ENCODE data around the gene YPEL3.
"Not testable (repeated sequence)": the region's sequence is repeated elsewhere in the genome, so short reads cannot be mapped to it uniquely, and the experiment has no call there.

The YPEL3 gene

DNA sequence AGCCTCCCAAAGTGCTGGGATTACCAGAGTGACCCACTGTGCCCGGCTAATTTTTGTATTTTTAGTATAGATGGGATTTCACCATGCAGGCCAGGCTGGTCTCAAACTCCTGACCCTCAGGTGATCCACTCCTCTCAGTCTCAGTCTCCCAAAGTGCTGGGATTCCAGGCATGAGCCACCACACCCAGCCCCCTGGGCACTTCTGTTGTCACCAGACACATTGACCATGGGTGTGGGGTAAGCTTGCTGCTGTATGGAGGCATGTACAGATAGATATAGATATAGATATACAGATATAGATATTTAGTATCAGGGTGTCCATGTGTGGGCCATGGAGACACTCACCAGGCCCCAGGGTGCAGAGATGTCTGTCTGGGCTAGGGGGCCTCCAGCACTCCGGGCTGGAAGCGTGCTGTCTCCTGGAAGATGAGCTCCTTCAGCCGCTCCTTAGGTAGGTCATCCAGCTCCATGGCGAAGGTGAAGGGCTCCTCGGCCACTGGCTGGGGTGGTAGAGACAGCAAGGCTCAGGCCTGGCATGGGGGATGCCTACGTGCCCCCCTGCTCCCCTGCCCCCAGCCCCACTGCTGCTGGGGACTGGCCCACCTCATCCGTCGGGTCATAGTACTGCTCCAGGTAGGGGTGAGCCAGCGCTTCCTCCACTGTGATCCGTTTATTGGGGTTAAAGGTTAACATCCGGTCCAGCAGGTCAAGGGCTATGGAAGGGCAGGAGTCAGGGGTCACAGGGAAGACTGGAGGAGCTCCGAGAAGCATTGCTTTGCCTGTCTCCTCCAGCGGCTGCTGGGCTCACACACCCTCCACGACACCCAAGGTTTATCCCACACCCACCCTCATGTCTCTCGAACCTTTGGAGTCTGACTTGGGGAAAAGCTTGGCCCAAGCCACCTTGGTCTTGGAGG, 20.5 kb upstream of the YPEL3 start:
- peaks cover 61% of the 10 kb centered on the region for H3K36me3 ChIP-seq (ENCODE audit: control insufficient read depth, insufficient read depth, low read length)
- H3K27ac ChIP-seq (ENCODE audit: low read depth, low read length, severe bottlenecking) = no peak overlapping the region
- no peak overlapping the region for H3K4me3 ChIP-seq (ENCODE audit: extremely low read depth, insufficient read depth, low read length, poor library complexity, severe bottlenecking)
- H3K9me3 ChIP-seq (ENCODE audit: control insufficient read depth, low read length) = no peaks in the 10 kb centered on the region
- 97% methylated on average over 13 of the region's 16 CpGs for WGBS, 2 experiments (ENCODE audit: insufficient coverage in 2 of 2)
- H3K4me1 ChIP-seq (ENCODE audit: control insufficient read depth, insufficient read depth, low read length, poor library complexity, severe bottlenecking) = no peaks in the 10 kb centered on the region

DNA sequence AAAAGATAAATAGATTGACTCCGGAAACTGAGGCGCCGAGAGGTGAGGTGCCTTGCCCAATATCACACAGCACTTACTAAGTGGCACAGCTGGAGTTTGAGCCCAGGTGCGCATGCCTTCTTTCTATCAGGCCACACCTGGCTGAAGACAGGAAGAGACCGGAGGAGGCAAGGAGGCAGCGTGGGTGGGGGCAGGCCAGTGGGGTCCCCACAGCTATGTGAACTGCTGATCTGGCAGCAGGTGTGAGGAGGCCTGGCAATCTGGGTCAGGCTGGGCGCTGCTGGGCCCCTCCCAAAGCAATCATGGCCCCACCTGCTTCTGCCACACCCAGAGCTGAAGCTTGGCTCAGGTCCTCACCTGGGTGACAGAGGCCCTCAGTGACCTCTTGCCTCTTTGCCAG, 19.2 kb upstream of the YPEL3 start:
- Histone ChIP-seq H3K27ac (ENCODE audit: low read depth, low read length, severe bottlenecking) (no peak overlapping the region), H3K4me3 (ENCODE audit: extremely low read depth, insufficient read depth, low read length, poor library complexity, severe bottlenecking) (no peak overlapping the region), H3K4me1 (ENCODE audit: control insufficient read depth, insufficient read depth, low read length, poor library complexity, severe bottlenecking) (peaks cover 8% of the 10 kb centered on the region), H3K9me3 (ENCODE audit: control insufficient read depth, low read length) (no peaks in the 10 kb centered on the region), H3K36me3 (ENCODE audit: control insufficient read depth, insufficient read depth, low read length) (peaks cover 61% of the 10 kb centered on the region)
- WGBS, 2 experiments (ENCODE audit: insufficient coverage in 2 of 2) = 93 to 98% methylated on average over 6 of the region's 7 CpGs

DNA sequence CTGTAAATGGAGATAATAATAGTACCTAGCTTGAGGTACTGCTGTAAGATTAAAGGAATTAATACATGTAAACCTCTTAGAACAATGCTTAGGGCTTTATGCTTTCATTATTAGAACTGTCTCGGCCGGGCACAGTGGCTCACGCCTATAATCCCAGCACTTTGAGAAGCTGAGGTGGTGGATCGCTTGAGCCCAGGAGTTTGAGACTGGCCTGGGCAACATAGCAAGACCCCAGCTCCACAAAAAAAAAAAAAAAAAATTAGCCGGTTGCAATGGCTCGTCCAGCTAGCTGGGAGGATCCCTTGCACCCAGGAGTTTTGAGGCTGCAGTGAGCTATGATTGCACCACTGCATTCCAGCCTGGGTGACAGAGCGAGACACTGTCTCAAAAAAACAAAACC, 18.8 kb upstream of the YPEL3 start:
- H3K36me3 ChIP-seq (ENCODE audit: control insufficient read depth, insufficient read depth, low read length) = peaks cover 61% of the 10 kb centered on the region
- H3K27ac ChIP-seq (ENCODE audit: low read depth, low read length, severe bottlenecking); H3K4me1 ChIP-seq (ENCODE audit: control insufficient read depth, insufficient read depth, low read length, poor library complexity, severe bottlenecking); H3K9me3 ChIP-seq (ENCODE audit: control insufficient read depth, low read length); H3K4me3 ChIP-seq (ENCODE audit: extremely low read depth, insufficient read depth, low read length, poor library complexity, severe bottlenecking): not testable (repeated sequence)
- WGBS, 2 experiments (ENCODE audit: insufficient coverage in 2 of 2) = 89 to 94% methylated on average over 3 to 5 of the region's 7 CpGs

DNA sequence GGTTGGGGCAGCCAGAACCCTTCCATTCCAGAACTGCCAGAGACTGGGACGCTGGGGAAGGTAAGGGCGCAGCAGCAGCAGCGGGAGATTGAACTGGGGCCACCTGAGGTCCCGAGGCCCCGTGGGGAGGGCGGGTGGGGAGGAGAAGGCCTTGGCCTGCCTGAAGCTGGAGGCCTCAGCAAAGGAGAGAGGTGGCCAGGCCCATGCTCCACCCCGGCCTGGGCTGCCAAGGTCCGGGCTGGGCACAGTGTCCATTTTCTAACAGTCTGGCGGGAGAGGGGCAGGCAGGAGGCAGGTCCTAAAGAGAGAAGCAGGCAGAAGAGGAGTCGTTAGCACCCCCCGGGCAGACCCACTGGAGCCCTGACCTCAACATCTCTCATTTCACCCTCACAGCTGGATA, 18.4 kb upstream of the YPEL3 start:
- peaks cover 8% of the 10 kb centered on the region for H3K4me1 ChIP-seq (ENCODE audit: control insufficient read depth, insufficient read depth, low read length, poor library complexity, severe bottlenecking)
- no peaks in the 10 kb centered on the region for H3K9me3 ChIP-seq (ENCODE audit: control insufficient read depth, low read length)
- no peak overlapping the region for H3K27ac ChIP-seq (ENCODE audit: low read depth, low read length, severe bottlenecking)
- WGBS, 2 experiments (ENCODE audit: insufficient coverage in 2 of 2) = 88 to 94% methylated on average over 6 to 7 of the region's 11 CpGs
- peaks cover 59% of the 10 kb centered on the region for H3K36me3 ChIP-seq (ENCODE audit: control insufficient read depth, insufficient read depth, low read length)
- H3K4me3 ChIP-seq (ENCODE audit: extremely low read depth, insufficient read depth, low read length, poor library complexity, severe bottlenecking) = no peak overlapping the region

DNA sequence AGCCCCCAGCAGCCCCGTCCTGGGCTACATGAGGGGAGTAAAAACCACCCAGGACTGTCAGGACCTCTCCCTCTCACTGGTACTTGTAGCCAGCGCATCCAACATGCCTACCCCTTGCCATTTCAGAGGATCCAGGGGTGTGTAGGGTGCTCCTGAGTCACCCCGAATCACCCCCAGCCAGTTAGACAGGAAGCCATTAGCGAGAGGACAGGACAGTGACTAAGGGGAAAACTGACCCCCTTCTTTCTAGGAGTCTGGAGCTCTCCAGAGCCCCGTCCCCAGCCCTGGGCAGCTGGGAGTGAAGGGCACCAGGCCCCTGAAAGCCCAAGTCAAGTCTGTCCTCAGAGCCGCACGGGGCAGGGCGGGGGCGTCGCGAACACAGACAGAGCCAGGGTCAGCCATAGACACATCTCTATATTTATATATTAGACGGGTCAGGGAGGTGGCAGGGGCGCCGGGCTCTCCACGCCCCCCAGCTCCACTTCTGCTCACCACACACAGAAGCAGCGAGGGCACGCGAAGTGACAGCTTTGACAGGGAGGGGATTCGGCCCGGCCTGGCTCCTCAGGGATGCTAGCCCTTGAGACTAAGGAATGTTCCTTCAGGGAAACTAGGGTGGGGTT, 17.8 kb upstream of the YPEL3 start:
- Histone ChIP-seq H3K27ac (ENCODE audit: low read depth, low read length, severe bottlenecking) (no peak overlapping the region), H3K36me3 (ENCODE audit: control insufficient read depth, insufficient read depth, low read length) (peaks cover 53% of the 10 kb centered on the region), H3K4me3 (ENCODE audit: extremely low read depth, insufficient read depth, low read length, poor library complexity, severe bottlenecking) (no peak overlapping the region), H3K9me3 (ENCODE audit: control insufficient read depth, low read length) (no peaks in the 10 kb centered on the region), H3K4me1 (ENCODE audit: control insufficient read depth, insufficient read depth, low read length, poor library complexity, severe bottlenecking) (peaks cover 8% of the 10 kb centered on the region)
- WGBS, 2 experiments (ENCODE audit: insufficient coverage in 2 of 2) = 92 to 97% methylated on average over 4 to 7 of the region's 20 CpGs

DNA sequence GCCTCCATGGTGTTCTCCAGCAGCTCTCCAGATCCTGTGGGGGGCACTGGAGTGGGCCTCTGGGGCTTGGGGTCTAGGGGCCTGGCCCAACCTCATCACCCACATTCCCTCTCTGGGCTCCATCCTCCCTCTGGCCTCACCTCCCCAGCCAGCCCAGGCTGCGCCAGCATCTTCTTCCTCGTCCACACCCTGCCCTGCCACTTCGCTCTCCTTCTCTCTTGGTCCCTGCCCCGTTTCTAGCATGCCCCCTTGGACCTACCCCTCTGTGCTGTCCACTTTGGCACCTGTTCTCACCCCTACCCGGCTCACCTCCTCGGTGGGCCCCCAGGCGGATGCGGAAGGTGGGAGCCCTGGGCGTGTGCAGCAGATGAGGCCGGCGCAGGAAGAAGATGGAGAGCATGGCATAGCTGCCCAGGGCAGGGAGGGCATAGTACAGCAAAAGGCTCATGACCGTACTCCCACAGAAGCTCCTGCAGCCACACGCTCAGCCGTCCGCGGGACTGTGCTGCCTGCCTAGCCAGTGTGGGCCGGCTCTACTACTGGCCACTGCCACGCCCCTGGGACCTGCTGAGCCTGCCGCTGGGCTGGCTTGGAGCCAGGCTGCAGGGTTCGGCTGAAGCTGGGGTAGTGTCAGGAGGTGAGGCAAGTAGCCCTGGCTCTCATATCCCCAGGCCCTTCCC, 17.2 kb upstream of the YPEL3 start, which contains the start of gene GDPD3:
Gene GDPD3 (minus strand): TSS at position 507 of the 680 bp plus-strand sequence. CDS start 59 bp downstream, at position 448.
- Histone ChIP-seq H3K9me3 (ENCODE audit: control insufficient read depth, low read length) (no peaks in the 10 kb centered on the region), H3K27ac (ENCODE audit: low read depth, low read length, severe bottlenecking) (no peak within 1 kb of the TSS), H3K36me3 (ENCODE audit: control insufficient read depth, insufficient read depth, low read length) (peaks cover 50% of the 10 kb centered on the region), H3K4me3 (ENCODE audit: extremely low read depth, insufficient read depth, low read length, poor library complexity, severe bottlenecking) (no peak within 1 kb of the TSS), H3K4me1 (ENCODE audit: control insufficient read depth, insufficient read depth, low read length, poor library complexity, severe bottlenecking) (peaks cover 14% of the 10 kb centered on the region)
- WGBS, 2 experiments (ENCODE audit: insufficient coverage in 2 of 2) = 91 to 93% methylated on average over 17 of the region's 20 CpGs

DNA sequence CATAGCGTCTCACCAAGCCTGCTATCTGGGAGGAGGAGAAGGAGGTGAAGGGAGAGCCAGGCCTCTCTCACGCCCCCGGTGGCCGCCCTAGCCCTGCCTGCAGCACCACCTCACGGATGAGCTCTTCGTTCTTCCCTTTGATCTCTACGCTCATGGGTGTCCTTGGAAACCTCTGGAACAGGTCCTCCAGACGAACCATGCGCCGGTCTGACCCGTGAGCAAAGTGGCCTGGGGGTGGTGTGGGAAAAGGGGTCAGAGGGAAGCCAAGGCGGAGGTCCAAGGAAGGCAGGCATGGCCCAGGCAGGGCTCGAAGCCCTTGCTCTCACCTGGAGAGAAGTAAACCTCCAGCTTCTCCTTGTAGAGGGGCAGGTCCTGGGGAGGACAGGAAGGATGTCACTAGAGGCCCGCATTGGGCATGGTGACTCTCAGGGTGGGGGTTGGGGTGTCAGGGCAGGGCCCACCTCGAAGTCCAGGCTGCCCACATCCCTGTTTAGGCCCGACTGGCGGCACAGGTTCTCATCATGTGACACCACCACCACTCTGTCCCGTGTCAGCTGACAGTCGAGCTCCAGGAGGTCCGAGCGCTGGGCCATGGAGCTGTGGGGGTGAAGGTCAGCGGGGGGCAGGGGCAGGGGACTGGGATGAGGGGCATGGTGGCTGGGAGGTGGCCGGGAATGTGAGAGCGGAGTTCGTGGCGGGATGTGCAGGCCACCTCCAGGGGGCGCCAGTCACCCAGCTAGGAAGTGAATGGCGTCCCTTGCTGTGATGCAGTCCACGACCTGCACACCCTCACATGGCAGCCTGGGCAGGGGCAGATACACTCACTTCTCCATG, 16.4 kb upstream of the YPEL3 start:
- Histone ChIP-seq H3K4me3 (ENCODE audit: extremely low read depth, insufficient read depth, low read length, poor library complexity, severe bottlenecking) (no peak overlapping the region), H3K4me1 (ENCODE audit: control insufficient read depth, insufficient read depth, low read length, poor library complexity, severe bottlenecking) (peaks cover 14% of the 10 kb centered on the region), H3K27ac (ENCODE audit: low read depth, low read length, severe bottlenecking) (no peak overlapping the region), H3K9me3 (ENCODE audit: control insufficient read depth, low read length) (no peaks in the 10 kb centered on the region), H3K36me3 (ENCODE audit: control insufficient read depth, insufficient read depth, low read length) (peaks cover 47% of the 10 kb centered on the region)
- 81 to 83% methylated on average over 21 to 23 of the region's 29 CpGs for WGBS, 2 experiments (ENCODE audit: insufficient coverage in 2 of 2)

DNA sequence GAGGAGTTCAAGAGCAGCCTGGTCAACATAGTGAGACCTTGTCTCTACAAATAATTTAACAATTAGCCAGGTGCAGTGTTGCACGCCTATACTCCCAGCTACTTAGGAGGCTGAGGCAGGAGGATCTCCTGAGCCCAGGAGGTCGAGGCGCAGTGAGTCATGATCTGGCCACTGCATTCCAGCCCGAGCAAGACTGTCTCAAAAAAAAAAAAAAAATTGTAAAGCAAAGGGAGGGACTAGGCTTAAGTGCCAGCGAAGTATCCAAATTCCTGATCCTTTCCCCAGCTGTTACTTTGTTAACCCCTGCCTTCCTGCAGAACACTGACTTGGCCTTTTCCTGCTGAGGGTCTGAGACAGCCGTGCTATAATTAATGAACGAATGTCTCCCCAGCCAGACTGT, 14.6 kb upstream of the YPEL3 start:
- H3K9me3 ChIP-seq (ENCODE audit: control insufficient read depth, low read length) = no peaks in the 10 kb centered on the region
- WGBS, 2 experiments (ENCODE audit: insufficient coverage in 2 of 2) = 80 to 91% methylated on average over 4 to 5 of the region's 7 CpGs
- no peak overlapping the region for H3K4me3 ChIP-seq (ENCODE audit: extremely low read depth, insufficient read depth, low read length, poor library complexity, severe bottlenecking)
- H3K36me3 ChIP-seq (ENCODE audit: control insufficient read depth, insufficient read depth, low read length) = peaks cover 44% of the 10 kb centered on the region
- H3K27ac ChIP-seq (ENCODE audit: low read depth, low read length, severe bottlenecking) = no peak overlapping the region
- H3K4me1 ChIP-seq (ENCODE audit: control insufficient read depth, insufficient read depth, low read length, poor library complexity, severe bottlenecking) = peaks cover 14% of the 10 kb centered on the region

DNA sequence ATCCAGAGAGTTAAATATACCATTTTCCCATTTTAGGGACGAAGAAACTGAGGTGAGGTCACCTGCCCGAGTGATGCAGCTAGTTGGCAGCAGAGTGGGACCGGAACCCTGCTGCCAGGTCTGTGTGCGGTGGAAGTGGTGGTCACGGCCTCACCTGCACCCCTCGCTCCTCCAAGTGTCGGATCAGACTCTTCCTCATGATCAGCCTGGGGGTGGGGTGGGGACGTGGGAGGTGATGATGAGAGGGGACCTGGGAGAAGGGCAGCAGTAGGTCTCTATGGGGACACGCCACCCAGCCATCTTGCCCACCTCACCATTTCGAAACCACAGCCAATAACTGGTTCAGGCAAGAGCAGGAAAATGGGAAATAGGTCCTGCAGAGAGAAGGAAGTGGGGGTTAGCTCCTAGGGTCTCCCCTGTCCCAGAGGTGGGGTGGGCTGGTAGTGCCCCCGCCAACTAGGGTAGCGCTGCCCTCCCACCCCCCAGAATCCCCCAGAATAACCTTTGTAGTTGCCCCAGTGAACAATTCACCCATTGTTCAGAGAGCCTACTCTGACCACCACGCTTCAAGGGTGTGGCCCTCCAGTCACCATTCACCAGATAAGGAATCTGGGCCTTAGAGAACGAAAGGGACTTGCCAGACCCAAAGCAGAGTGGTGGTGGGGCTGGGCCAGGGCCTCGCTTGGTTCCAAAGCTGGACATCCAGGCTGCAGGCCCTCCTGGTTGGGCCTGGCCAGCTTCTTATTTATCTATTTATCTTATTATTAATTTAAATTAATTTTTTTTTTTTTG, 12.2 kb upstream of the YPEL3 start:
- H3K4me1 ChIP-seq (ENCODE audit: control insufficient read depth, insufficient read depth, low read length, poor library complexity, severe bottlenecking) = peaks cover 14% of the 10 kb centered on the region
- WGBS, 2 experiments (ENCODE audit: insufficient coverage in 2 of 2) = 97% methylated on average over 8 to 9 of the region's 15 CpGs
- H3K27ac ChIP-seq (ENCODE audit: low read depth, low read length, severe bottlenecking) = no peak overlapping the region
- no peaks in the 10 kb centered on the region for H3K9me3 ChIP-seq (ENCODE audit: control insufficient read depth, low read length)
- no peak overlapping the region for H3K4me3 ChIP-seq (ENCODE audit: extremely low read depth, insufficient read depth, low read length, poor library complexity, severe bottlenecking)
- peaks cover 55% of the 10 kb centered on the region for H3K36me3 ChIP-seq (ENCODE audit: control insufficient read depth, insufficient read depth, low read length)
